IMR-90 (cell line): Measurements from ENCODE around the gene TESK2. TPM values are rescaled to one million over a fixed set of nuclear protein-coding genes. Genes with fewer than 3 reads are reported as not detected.

Experiments used
- ATAC-seq: fragments of 200-7000 bp; cut with Tn5 transposase; 2 replicates; pipeline ENCODE4 v1.9.1; 2020; ENCODE audit warnings: low read depth, mild to moderate bottlenecking, moderate library complexity
- BruUV-seq: library from RNA; stranded (reverse); fragments of 400-500 nt; replicated peaks from 2 replicates; lab custom pipeline; 2021; lab: Mats Ljungman, UMichigan
- CTCF ChIA-PET: fragments of 300-600 bp; formaldehyde crosslinking; extraction: SDS; loops from one replicate; lab custom pipeline; 2021; ENCODE audit warnings: antibody characterized with exemption; lab: Yijun Ruan, JAX
- POLR2A ChIA-PET: fragments of 300-600 bp; sonication (Branson Sonifier 250); formaldehyde crosslinking; loops from one replicate; lab custom pipeline; 2022; ENCODE audit warnings: antibody characterized with exemption; ENCODE audit not compliant: unreplicated experiment; lab: Charles Lee
- DNase-seq: peaks from one replicate; pipeline ENCODE4 v3.0.0; 2013
- H2AFZ ChIP-seq: replicated peaks from 2 replicates; pipeline ENCODE3; 2013; ENCODE audit warnings: low read length, mild to moderate bottlenecking; ENCODE audit not compliant: poor library complexity
- H2AK5ac ChIP-seq: 2 replicates; pipeline ENCODE4 v1.6.1; 2013; ENCODE audit warnings: low read depth, low read length, inconsistent platforms
- H2AK9ac ChIP-seq: replicated peaks from 2 replicates; pipeline ENCODE3; 2013; ENCODE audit warnings: mild to moderate bottlenecking, low read depth, low read length, moderate library complexity; ENCODE audit not compliant: poor library complexity
- H2BK120ac ChIP-seq: 2 replicates; pipeline ENCODE4 v1.6.1; 2013; ENCODE audit warnings: low read depth, low read length, inconsistent platforms
- H2BK15ac ChIP-seq: 3 replicates; pipeline ENCODE4 v1.6.1; 2013; ENCODE audit warnings: low read depth, low read length, inconsistent platforms
- H2BK20ac ChIP-seq: 2 replicates; pipeline ENCODE4 v1.6.1; 2013; ENCODE audit warnings: low read depth, mild to moderate bottlenecking, inconsistent platforms, low read length, moderate library complexity
- H2BK5ac ChIP-seq: 2 replicates; pipeline ENCODE4 v1.6.1; 2013; ENCODE audit warnings: mild to moderate bottlenecking, low read depth, low read length, inconsistent platforms; ENCODE audit not compliant: poor library complexity, severe bottlenecking
- H3K14ac ChIP-seq: replicated peaks from 2 replicates; pipeline ENCODE4 v1.6.1; 2013; ENCODE audit warnings: low read depth, low read length, inconsistent platforms
- H3K18ac ChIP-seq: 2 replicates; pipeline ENCODE4 v1.6.1; 2013; ENCODE audit warnings: low read depth, low read length, control low read depth
- H3K23ac ChIP-seq: 2 replicates; pipeline ENCODE4 v1.6.1; 2013; ENCODE audit warnings: low read depth, low read length, inconsistent platforms
- H3K27ac ChIP-seq: 2 replicates; pipeline ENCODE4 v1.5.1; 2013; ENCODE audit warnings: mild to moderate bottlenecking, control low read depth, low read length; ENCODE audit not compliant: insufficient read depth
- H3K27me3 ChIP-seq: 2 replicates; pipeline ENCODE4 v1.6.1; 2013; ENCODE audit warnings: low read length; ENCODE audit not compliant: control insufficient read depth, insufficient read depth
- H3K36me3 ChIP-seq: 2 replicates; pipeline ENCODE4 v1.6.1; 2013; ENCODE audit warnings: low read length, mixed read lengths; ENCODE audit not compliant: control insufficient read depth, insufficient read depth
- H3K4ac ChIP-seq: 2 replicates; pipeline ENCODE4 v1.6.1; 2013; ENCODE audit warnings: low read depth, low read length, inconsistent platforms
- H3K4me1 ChIP-seq: 2 replicates; pipeline ENCODE4 v1.6.1; 2013; ENCODE audit warnings: low read length, mixed read lengths; ENCODE audit not compliant: control insufficient read depth, insufficient read depth
- H3K4me2 ChIP-seq: 2 replicates; pipeline ENCODE4 v1.6.1; 2013; ENCODE audit warnings: low read depth, mild to moderate bottlenecking, control low read depth, low read length, moderate library complexity
- H3K4me3 ChIP-seq: 2 replicates; pipeline ENCODE4 v1.5.1; 2013; ENCODE audit warnings: low read depth, mild to moderate bottlenecking, control low read depth, low read length, moderate library complexity; ENCODE audit not compliant: insufficient read depth
- H3K56ac ChIP-seq: 2 replicates; pipeline ENCODE4 v1.6.1; 2013; ENCODE audit warnings: low read length, inconsistent platforms; ENCODE audit not compliant: insufficient read depth; ENCODE audit errors: extremely low read depth
- H3K79me1 ChIP-seq, 2 experiments: 2 replicates each; pipeline ENCODE4 v1.6.1; 2013; ENCODE audit warnings: low read length in 2 of 2, inconsistent platforms in 1 of 2, low read depth in 1 of 2
- H3K9ac ChIP-seq: 2 replicates; pipeline ENCODE4 v1.6.1; 2013; ENCODE audit warnings: low read depth, low read length, control low read depth
- H3K9me1 ChIP-seq: 2 replicates; pipeline ENCODE4 v1.6.1; 2013; ENCODE audit warnings: low read length, inconsistent platforms; ENCODE audit not compliant: insufficient read depth
- H3K9me3 ChIP-seq: 2 replicates; pipeline ENCODE4 v1.6.1; 2013; ENCODE audit warnings: low read length; ENCODE audit not compliant: control insufficient read depth, insufficient read depth
- H4K20me1 ChIP-seq: 2 replicates; pipeline ENCODE4 v1.6.1; 2013; ENCODE audit warnings: low read length, inconsistent platforms; ENCODE audit not compliant: insufficient read depth
- H4K5ac ChIP-seq: 2 replicates; pipeline ENCODE4 v1.6.1; 2013; ENCODE audit warnings: mild to moderate bottlenecking, low read depth, low read length, control low read depth
- H4K8ac ChIP-seq, 2 experiments: 2 replicates each; pipeline ENCODE4 v1.6.1; 2013; ENCODE audit warnings: low read depth in 2 of 2, low read length in 2 of 2, control low read depth in 1 of 2, inconsistent platforms in 1 of 2
- H4K91ac ChIP-seq: 2 replicates; pipeline ENCODE4 v1.6.1; 2013; ENCODE audit warnings: low read depth, low read length, inconsistent platforms; ENCODE audit not compliant: insufficient read depth
- BHLHE40 ChIP-seq: fragments of 150-350 bp; IDR thresholded peaks from 2 replicates; pipeline ENCODE4 v1.6.1; 2016; ENCODE audit warnings: mild to moderate bottlenecking, low read depth, low read length
- CEBPB ChIP-seq: IDR thresholded peaks from 2 replicates; pipeline ENCODE4 v1.6.1; 2012; ENCODE audit warnings: low read depth, low read length, improper control_type of control experiment
- CHD1 ChIP-seq: IDR thresholded peaks from 2 replicates; pipeline ENCODE4 v1.6.1; 2012; ENCODE audit warnings: low read depth, low read length, improper control_type of control experiment
- CTCF ChIP-seq: conservative IDR thresholded peaks from 2 replicates; pipeline ENCODE4 v1.5.1; 2012; ENCODE audit warnings: mild to moderate bottlenecking, low read depth, low read length, improper control_type of control experiment
- FOS ChIP-seq: fragments of 150-350 bp; IDR thresholded peaks from 2 replicates; pipeline ENCODE4 v1.6.1; 2016; ENCODE audit warnings: low read depth, low read length
- MAFK ChIP-seq: IDR thresholded peaks from 2 replicates; pipeline ENCODE4 v1.6.1; 2012; ENCODE audit warnings: low read depth, low read length, improper control_type of control experiment
- MAZ ChIP-seq: IDR thresholded peaks from 2 replicates; pipeline ENCODE4 v1.6.1; 2012; ENCODE audit warnings: low read depth, mild to moderate bottlenecking, low read length, improper control_type of control experiment, moderate library complexity, borderline replicate concordance
- MXI1 ChIP-seq: IDR thresholded peaks from 2 replicates; pipeline ENCODE4 v1.6.1; 2012; ENCODE audit warnings: low read depth, mild to moderate bottlenecking, low read length, moderate library complexity, borderline replicate concordance
- NFE2L2 ChIP-seq: fragments of 150-350 bp; IDR thresholded peaks from 2 replicates; pipeline ENCODE4 v1.6.1; 2016; ENCODE audit warnings: low read depth, mild to moderate bottlenecking, low read length
- POLR2A ChIP-seq: IDR thresholded peaks from 2 replicates; pipeline ENCODE4 v1.6.1; 2012; ENCODE audit warnings: mild to moderate bottlenecking, low read depth, low read length
- RAD21 ChIP-seq: IDR thresholded peaks from 2 replicates; pipeline ENCODE4 v1.6.1; 2012; ENCODE audit warnings: low read length, improper control_type of control experiment
- RCOR1 ChIP-seq: IDR thresholded peaks from 2 replicates; pipeline ENCODE4 v1.6.1; 2012; ENCODE audit warnings: mild to moderate bottlenecking, low read length, improper control_type of control experiment; ENCODE audit not compliant: insufficient replicate concordance
- SMC3 ChIP-seq: fragments of 150-350 bp; IDR thresholded peaks from 2 replicates; pipeline ENCODE4 v1.6.1; 2016; ENCODE audit warnings: low read depth, mild to moderate bottlenecking, antibody characterized with exemption, low read length, moderate library complexity
- USF2 ChIP-seq: fragments of 150-350 bp; IDR thresholded peaks from 2 replicates; pipeline ENCODE4 v1.6.1; 2017; ENCODE audit warnings: mild to moderate bottlenecking, antibody characterized with exemption, low read length, low read depth
- WGBS, 2 experiments: methylation state at CpG; one replicate each; pipeline versions ENCODE4 v1.1.5 to v1.1.7; 2013; ENCODE audit warnings: missing lambda C conversion rate in 2 of 2; ENCODE audit not compliant: insufficient read length in 1 of 2; ENCODE audit errors: extremely low coverage in 2 of 2; 5-methylcytosine and 5-hydroxymethylcytosine counted together
- dilution Hi-C: fragments of 300-500 bp; cut with HindIII; formaldehyde crosslinking; loops from one replicate; pipeline ENCODE4 v1.14.3; 2018; ENCODE audit warnings: low sequenced_read_pairs; ENCODE audit not compliant: unreplicated experiment
- in situ Hi-C: fragments of 300-500 bp; cut with MboI; formaldehyde crosslinking; loops from 3 replicates; pipeline ENCODE4 v1.14.3; 2019; ENCODE audit warnings: low sequenced_read_pairs, inconsistent platforms, mixed read lengths
- intact Hi-C: fragments of 100-400 bp; cut with micrococcal nuclease; formaldehyde crosslinking; loops from 2 replicates; pipeline ENCODE4 v1.10.0; 2022
- polyA plus RNA-seq, 3 experiments: library from polyadenylated mRNA; depleted of rRNA; stranded (reverse); fragments of >200 nt; gene quantifications; 2 replicates each; pipeline ENCODE4 v1.2.3, GENCODE V29; 2012; ENCODE audit warnings: low replicate concordance in 1 of 3
- total RNA-seq: library from RNA; depleted of rRNA; stranded (reverse); fragments of >200 nt; gene quantifications from 2 replicates; pipeline ENCODE4 v1.2.3, GENCODE V29; 2012
- TF ChIP-seq, protein P1 (sequence below): fragments of 150-350 bp; IDR thresholded peaks from 2 replicates; pipeline ENCODE4 v1.6.1; 2016; ENCODE audit warnings: low read depth, mild to moderate bottlenecking, low read length, moderate library complexity, borderline replicate concordance

Gene TESK2
- total and polyA plus RNA-seq, 2 of the 4 experiments (the other 2 are of a cell fraction): 0.90 to 1.3 TPM

DNA sequence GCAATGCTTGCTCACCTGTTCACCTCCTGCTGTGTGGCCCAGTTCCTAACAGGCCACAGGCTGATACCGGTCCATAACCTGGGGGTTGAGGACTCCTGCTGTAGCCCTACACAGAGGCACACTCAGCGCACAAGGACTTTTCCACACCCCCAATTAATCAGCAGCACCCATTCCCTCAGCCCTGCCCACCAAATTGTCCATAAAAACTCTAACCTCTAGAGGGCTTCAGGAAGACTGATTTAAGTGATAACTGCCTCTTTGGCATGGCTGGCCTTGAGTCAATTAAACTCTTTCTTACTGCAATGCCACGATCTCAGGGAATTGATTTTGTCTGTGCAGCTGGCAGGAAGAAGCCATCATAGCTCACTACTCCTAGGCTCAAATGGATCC is 79.5 kb downstream of the TESK2 start:
- no peaks in the 10 kb centered on the region for H3K36me3 ChIP-seq
- ATAC-seq (no peak), DNase-seq (no peak)
- no peak overlapping the region for H4K91ac ChIP-seq
- no peak overlapping the region for H2BK15ac ChIP-seq
- POLR2A ChIA-PET: no interaction called here
- 100% methylated on average over 1 of the region's 3 CpGs; no CpG with 5 or more reads in 1 of the 2 experiments for WGBS, 2 experiments
- no peaks in the 10 kb centered on the region; the same call in 1 of the 2 replicates for H3K9me1 ChIP-seq
- no peak overlapping the region for H3K27ac ChIP-seq
- no TSS peak for BruUV-seq
- H3K4me1 ChIP-seq: no peaks in the 10 kb centered on the region; the same call in 1 of the 2 replicates
- no peak overlapping the region for H2BK120ac ChIP-seq
- H3K18ac ChIP-seq: no peak overlapping the region
- H3K27me3 ChIP-seq: no peaks in the 10 kb centered on the region; the same call in 1 of the 2 replicates
- H4K20me1 ChIP-seq: no peaks in the 10 kb centered on the region
- no peak overlapping the region for H3K56ac ChIP-seq
- intact Hi-C loops: no loop called here
- no peak overlapping the region for H4K8ac ChIP-seq
- TF ChIP-seq SMC3: no peak
- TF ChIP-seq, protein P1, sequence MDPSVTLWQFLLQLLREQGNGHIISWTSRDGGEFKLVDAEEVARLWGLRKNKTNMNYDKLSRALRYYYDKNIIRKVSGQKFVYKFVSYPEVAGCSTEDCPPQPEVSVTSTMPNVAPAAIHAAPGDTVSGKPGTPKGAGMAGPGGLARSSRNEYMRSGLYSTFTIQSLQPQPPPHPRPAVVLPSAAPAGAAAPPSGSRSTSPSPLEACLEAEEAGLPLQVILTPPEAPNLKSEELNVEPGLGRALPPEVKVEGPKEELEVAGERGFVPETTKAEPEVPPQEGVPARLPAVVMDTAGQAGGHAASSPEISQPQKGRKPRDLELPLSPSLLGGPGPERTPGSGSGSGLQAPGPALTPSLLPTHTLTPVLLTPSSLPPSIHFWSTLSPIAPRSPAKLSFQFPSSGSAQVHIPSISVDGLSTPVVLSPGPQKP: no peak
- TF ChIP-seq POLR2A: no peak
- no peak for TF ChIP-seq CTCF
- TF ChIP-seq MAFK: no peak
- TF ChIP-seq RAD21: no peak
- no peak for TF ChIP-seq CEBPB
- no peak for TF ChIP-seq BHLHE40
- TF ChIP-seq NFE2L2: no peak
- no peak for TF ChIP-seq RCOR1
- TF ChIP-seq FOS: no peak
- TF ChIP-seq USF2: no peak
- TF ChIP-seq CHD1: no peak
- no peak for TF ChIP-seq MXI1
- TF ChIP-seq MAZ: no peak
- H3K9ac ChIP-seq: no peak overlapping the region
- no peak overlapping the region for H3K14ac ChIP-seq
- H3K4ac ChIP-seq: no peak overlapping the region
- no peak overlapping the region for H2AK9ac ChIP-seq
- in situ Hi-C loops: no loop called here
- H2AK5ac ChIP-seq: no peak overlapping the region
- CTCF ChIA-PET: no interaction called here
- H3K4me2 ChIP-seq: no peak overlapping the region
- H2BK20ac ChIP-seq: no peak overlapping the region
- H2AFZ ChIP-seq: no peak overlapping the region
- H3K23ac ChIP-seq: no peak overlapping the region
- no peaks in the 10 kb centered on the region for H3K79me1 ChIP-seq
- H2BK5ac ChIP-seq: no peak overlapping the region
- H4K5ac ChIP-seq: no peak overlapping the region
- H3K9me3 ChIP-seq: no peaks in the 10 kb centered on the region
- dilution Hi-C loops: no loop called here
- no peak overlapping the region for H3K4me3 ChIP-seq
